DND-41 (cell line): ENCODE data around the gene ASPM.

Experiments
- ATAC-seq: fragments of 200-7000 bp; cut with Tn5 transposase; 3 replicates; pipeline ENCODE4 v1.9.1; 2021; ENCODE audit warnings: low read depth; ENCODE audit not compliant: insufficient read depth
- DNase-seq: peaks from one replicate; pipeline ENCODE4 v3.0.0-alpha.2; 2020
- H2AFZ ChIP-seq: 2 replicates; pipeline ENCODE4 v1.6.0; 2012; ENCODE audit warnings: low read depth, low read length
- H3K27ac ChIP-seq: 2 replicates; pipeline ENCODE4 v1.5.1; 2012; ENCODE audit warnings: low read length, inconsistent platforms
- H3K27me3 ChIP-seq: fragments of 200-600 bp; sonication (generic); 2 replicates; pipeline ENCODE4 v1.6.0; 2012; ENCODE audit warnings: low read length, mild to moderate bottlenecking, inconsistent platforms; ENCODE audit not compliant: insufficient read depth, poor library complexity
- H3K36me3 ChIP-seq: 2 replicates; pipeline ENCODE4 v1.5.1; 2012; ENCODE audit warnings: low read length, inconsistent platforms; ENCODE audit not compliant: insufficient read depth
- H3K4me1 ChIP-seq: 2 replicates; pipeline ENCODE4 v1.5.1; 2012; ENCODE audit warnings: mild to moderate bottlenecking, low read length; ENCODE audit not compliant: insufficient read depth
- H3K4me2 ChIP-seq: 2 replicates; pipeline ENCODE4 v1.6.0; 2012; ENCODE audit warnings: mild to moderate bottlenecking, moderate library complexity, low read length, inconsistent platforms; ENCODE audit not compliant: insufficient read depth
- H3K4me3 ChIP-seq, 2 experiments: fragments of 200-600 bp in 1 of 2; shearing (Covaris generic) in 1 of 2; 2 replicates each; pipeline ENCODE4 v1.5.1; 2012 to 2016; ENCODE audit warnings: inconsistent platforms in 2 of 2, low read length in 2 of 2, mild to moderate bottlenecking in 2 of 2, low read depth in 1 of 2, moderate library complexity in 1 of 2
- H3K79me2 ChIP-seq: 2 replicates; pipeline ENCODE4 v1.6.0; 2012; ENCODE audit warnings: low read length, inconsistent platforms; ENCODE audit not compliant: insufficient read depth
- H3K9ac ChIP-seq: 2 replicates; pipeline ENCODE4 v1.6.0; 2012; ENCODE audit warnings: low read depth, mild to moderate bottlenecking, inconsistent platforms, low read length, moderate library complexity
- H3K9me3 ChIP-seq: 2 replicates; pipeline ENCODE4 v1.5.1; 2012; ENCODE audit warnings: low read length, moderate library complexity, mild to moderate bottlenecking, inconsistent platforms; ENCODE audit not compliant: insufficient read depth, severe bottlenecking
- H4K20me1 ChIP-seq: 2 replicates; pipeline ENCODE4 v1.6.0; 2012; ENCODE audit warnings: low read length; ENCODE audit not compliant: insufficient read depth
- EZH2 ChIP-seq: IDR thresholded peaks from 3 replicates; pipeline ENCODE4 v1.6.1; 2012; ENCODE audit warnings: borderline replicate concordance, low read depth, mild to moderate bottlenecking, moderate library complexity, low read length, inconsistent platforms; ENCODE audit not compliant: severe bottlenecking
- TF ChIP-seq, protein P1 (sequence below): IDR thresholded peaks from 2 replicates; pipeline ENCODE4 v1.5.1; 2012; ENCODE audit warnings: borderline replicate concordance, low read length, moderate library complexity, mild to moderate bottlenecking; ENCODE audit not compliant: poor library complexity, severe bottlenecking; ENCODE audit errors: extremely low read depth

ASPM gene

DNA sequence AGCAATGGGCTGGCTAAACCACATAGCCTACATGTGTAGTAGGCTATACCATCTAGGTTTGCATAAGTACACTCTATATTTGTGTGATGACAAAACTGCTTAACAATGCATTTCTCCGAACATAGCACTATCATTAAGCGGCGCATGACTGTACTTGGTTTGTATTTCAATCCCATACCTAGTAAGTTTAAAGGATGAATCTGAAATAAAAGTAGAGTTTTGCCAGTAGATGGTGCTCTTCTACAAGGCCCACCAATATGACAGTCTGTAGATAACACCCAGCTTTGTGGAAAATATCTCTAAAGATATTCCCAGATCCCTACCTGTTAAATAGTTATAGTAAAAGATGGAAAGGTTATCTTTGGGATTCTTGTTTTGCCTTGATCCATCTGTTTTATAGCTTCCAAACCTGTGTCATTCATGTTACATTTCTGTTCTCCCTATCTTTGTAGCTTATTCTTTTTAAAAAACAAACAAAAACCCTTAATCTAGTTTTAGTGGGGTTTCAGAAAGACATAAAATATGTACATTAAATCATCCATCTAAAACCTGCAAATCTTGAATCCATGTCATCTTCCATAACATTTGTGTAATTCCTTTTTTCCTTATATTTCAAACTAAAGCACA lies 33.9 kb upstream of the ASPM start:
- no peaks in the 10 kb centered on the region; the same call in 1 of the 2 replicates for H3K79me2 ChIP-seq
- ATAC-seq, result peak; percentile 90
- H3K4me2 ChIP-seq, result no peak overlapping the region
- peaks cover 70% of the 10 kb centered on the region for H3K36me3 ChIP-seq
- no peak overlapping the region for H3K9ac ChIP-seq
- no peak overlapping the region for H2AFZ ChIP-seq
- no peaks in the 10 kb centered on the region for H4K20me1 ChIP-seq
- no peaks in the 10 kb centered on the region for H3K9me3 ChIP-seq
- H3K4me3 ChIP-seq, result no peak overlapping the region
- H3K4me1 ChIP-seq, result no peaks in the 10 kb centered on the region
- TF ChIP-seq EZH2, result no peak
- TF ChIP-seq, protein P1, sequence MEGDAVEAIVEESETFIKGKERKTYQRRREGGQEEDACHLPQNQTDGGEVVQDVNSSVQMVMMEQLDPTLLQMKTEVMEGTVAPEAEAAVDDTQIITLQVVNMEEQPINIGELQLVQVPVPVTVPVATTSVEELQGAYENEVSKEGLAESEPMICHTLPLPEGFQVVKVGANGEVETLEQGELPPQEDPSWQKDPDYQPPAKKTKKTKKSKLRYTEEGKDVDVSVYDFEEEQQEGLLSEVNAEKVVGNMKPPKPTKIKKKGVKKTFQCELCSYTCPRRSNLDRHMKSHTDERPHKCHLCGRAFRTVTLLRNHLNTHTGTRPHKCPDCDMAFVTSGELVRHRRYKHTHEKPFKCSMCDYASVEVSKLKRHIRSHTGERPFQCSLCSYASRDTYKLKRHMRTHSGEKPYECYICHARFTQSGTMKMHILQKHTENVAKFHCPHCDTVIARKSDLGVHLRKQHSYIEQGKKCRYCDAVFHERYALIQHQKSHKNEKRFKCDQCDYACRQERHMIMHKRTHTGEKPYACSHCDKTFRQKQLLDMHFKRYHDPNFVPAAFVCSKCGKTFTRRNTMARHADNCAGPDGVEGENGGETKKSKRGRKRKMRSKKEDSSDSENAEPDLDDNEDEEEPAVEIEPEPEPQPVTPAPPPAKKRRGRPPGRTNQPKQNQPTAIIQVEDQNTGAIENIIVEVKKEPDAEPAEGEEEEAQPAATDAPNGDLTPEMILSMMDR, result peak; percentile 65
- H3K27me3 ChIP-seq, result no peaks in the 10 kb centered on the region
- no peak for DNase-seq
- no peak overlapping the region for H3K27ac ChIP-seq

DNA sequence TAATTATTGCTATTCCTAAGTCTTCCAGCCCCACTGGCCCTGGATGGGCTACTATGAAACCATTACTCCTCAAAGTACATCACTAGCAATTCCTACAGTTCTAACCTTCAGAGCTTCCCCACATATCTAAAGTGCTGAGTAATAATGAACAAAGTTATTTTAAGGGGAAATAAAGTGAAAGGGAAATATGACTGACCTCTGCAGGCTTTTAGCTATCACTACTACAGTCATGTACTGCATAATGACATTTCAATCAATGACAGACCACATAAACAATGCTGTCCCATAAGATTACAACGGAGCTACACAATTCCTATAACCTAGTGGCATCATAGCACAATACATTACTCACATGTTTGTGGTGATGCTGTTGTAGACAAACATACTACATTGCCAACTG lies 32.5 kb upstream of the ASPM start:
- Histone ChIP-seq H3K27ac (no peak overlapping the region), H3K4me1 (no peaks in the 10 kb centered on the region), H2AFZ (no peak overlapping the region), H3K4me3 (no peak overlapping the region), H3K79me2 (no peaks in the 10 kb centered on the region), H3K9ac (no peak overlapping the region), H4K20me1 (no peaks in the 10 kb centered on the region), H3K9me3 (no peaks in the 10 kb centered on the region), H3K36me3 (peaks cover 75% of the 10 kb centered on the region), H3K4me2 (no peak overlapping the region), H3K27me3 (no peaks in the 10 kb centered on the region)
- ATAC-seq, result no peak
- TF ChIP-seq EZH2, result no peak
- DNase-seq, result no peak

DNA sequence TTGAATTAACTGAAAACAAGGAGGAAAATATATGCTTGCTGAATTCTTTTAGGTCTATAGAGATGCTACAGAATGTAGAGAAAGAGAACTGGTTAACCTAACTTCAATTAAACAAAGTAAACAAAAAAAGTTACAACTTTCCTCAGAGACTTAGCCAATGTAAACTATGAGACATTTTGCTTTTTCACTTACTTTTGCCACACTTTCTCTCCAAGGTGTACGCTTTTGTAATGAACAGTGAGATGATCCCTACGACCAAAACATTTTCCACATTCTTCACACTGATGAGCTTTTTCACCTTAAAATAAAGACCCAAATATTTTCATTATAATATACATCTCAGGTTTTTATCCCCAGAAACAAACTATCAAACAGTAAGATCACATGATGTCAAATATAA lies 28.3 kb upstream of the ASPM start:
- Histone ChIP-seq H4K20me1 (no peaks in the 10 kb centered on the region), H3K4me3 (no peak overlapping the region), H3K9me3 (no peaks in the 10 kb centered on the region), H3K79me2 (no peaks in the 10 kb centered on the region), H3K27me3 (no peaks in the 10 kb centered on the region), H3K4me1 (no peaks in the 10 kb centered on the region), H3K36me3 (peaks cover 71% of the 10 kb centered on the region), H3K9ac (no peak overlapping the region), H3K27ac (no peak overlapping the region), H2AFZ (no peak overlapping the region), H3K4me2 (no peak overlapping the region)
- no peak for DNase-seq
- no peak for ATAC-seq
- TF ChIP-seq EZH2, result no peak
- TF ChIP-seq, protein P1, result no peak

DNA sequence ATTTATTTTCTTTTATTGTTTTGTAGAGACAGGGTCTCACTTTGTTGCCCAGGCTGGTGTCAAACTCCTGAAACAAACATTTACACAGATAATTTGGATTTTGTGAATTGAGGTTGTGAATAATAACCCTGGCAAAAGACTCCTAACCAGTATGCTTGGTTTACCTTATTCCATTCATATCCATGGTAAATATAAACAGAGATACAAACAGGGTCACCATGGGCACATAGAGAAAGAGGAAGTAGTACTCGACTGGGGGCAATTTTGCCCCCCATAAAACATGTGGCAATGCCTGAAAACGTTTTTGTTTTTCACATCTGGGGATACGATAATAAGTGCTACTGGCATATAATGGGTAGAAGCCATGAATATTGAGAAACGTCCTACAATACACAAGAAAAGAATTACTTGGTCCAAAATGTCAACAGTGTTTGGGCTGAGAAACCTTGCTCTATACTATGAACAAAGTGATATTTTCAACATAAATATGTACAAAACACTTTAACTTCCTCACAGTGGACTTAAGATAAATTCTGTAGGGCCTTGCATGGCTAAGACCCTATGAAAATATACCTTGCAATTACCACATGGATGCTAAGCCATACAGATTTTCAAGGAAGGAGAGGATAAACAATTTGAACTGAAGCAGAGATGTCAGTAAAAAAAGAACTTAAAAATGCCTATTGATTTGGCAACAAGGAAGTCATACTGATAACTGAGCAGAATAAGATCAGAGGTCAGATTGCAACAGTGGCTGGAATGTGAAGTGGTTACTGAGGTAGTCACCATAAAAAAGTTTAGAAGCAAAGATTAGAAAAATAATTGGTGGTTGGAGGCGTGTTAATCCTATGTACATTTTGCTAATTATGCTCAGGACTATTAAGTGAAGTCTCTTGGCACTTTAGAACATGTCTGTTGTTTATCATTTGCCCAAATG lies 27.4 kb upstream of the ASPM start:
- H4K20me1 ChIP-seq, result no peaks in the 10 kb centered on the region
- peaks cover 70% of the 10 kb centered on the region for H3K36me3 ChIP-seq
- H3K4me2 ChIP-seq, result no peak overlapping the region
- no peak for DNase-seq
- no peaks in the 10 kb centered on the region for H3K27me3 ChIP-seq
- H3K4me1 ChIP-seq, result no peaks in the 10 kb centered on the region
- ATAC-seq, result no peak
- no peak overlapping the region for H2AFZ ChIP-seq
- TF ChIP-seq EZH2, result no peak
- TF ChIP-seq, protein P1, result no peak
- no peak overlapping the region for H3K4me3 ChIP-seq
- H3K79me2 ChIP-seq, result no peaks in the 10 kb centered on the region
- no peak overlapping the region for H3K27ac ChIP-seq
- no peaks in the 10 kb centered on the region for H3K9me3 ChIP-seq
- H3K9ac ChIP-seq, result no peak overlapping the region
